Body of pancreas (tissue), 4 donors: Measurements from ENCODE around the gene CAMSAP1. TPM values are rescaled to one million over a fixed set of nuclear protein-coding genes. Genes with fewer than 3 reads are reported as not detected.

Experiments used
- ATAC-seq: fragments of 150-250 bp; one replicate; pipeline ENCODE4 v1.9.1; 2016
- DNase-seq, 4 donors: peaks; one replicate each; pipeline ENCODE4 v3.0.0-alpha.2; 2019
- H3K27ac ChIP-seq, 4 donors: fragments of 200-600 bp; sonication (generic); 1 replicate in 3 of 4; 2 replicates in 1 of 4; pipeline versions ENCODE4 v1.5.1 to v1.6.1; 2016 to 2019; ENCODE audit warnings: mild to moderate bottlenecking in 1 of 4, mixed read lengths in 1 of 4, moderate library complexity in 1 of 4
- H3K27me3 ChIP-seq, 2 donors: fragments of 200-600 bp; sonication (generic); one replicate each; pipeline ENCODE4 v1.6.0; 2016; ENCODE audit warnings: mild to moderate bottlenecking in 1 of 2
- H3K36me3 ChIP-seq, 2 donors: fragments of 200-600 bp; sonication (generic); replicated peaks in 1 of 2; 2 replicates each; pipeline ENCODE4 v1.5.1; 2016; ENCODE audit warnings: low read depth in 2 of 2; ENCODE audit not compliant: insufficient read depth in 1 of 2
- H3K4me1 ChIP-seq: fragments of 200-600 bp; sonication (generic); one replicate; pipeline ENCODE4 v1.6.0; 2016
- H3K4me3 ChIP-seq, 2 donors: fragments of 200-600 bp; sonication (generic); 1 replicate in 1 of 2; 2 replicates in 1 of 2; pipeline ENCODE4 v1.5.1; 2016 to 2019
- H3K9me3 ChIP-seq, 3 donors: fragments of 200-600 bp; sonication (generic); 1 replicate in 2 of 3; 2 replicates in 1 of 3; pipeline ENCODE4 v1.5.1; 2016
- CTCF ChIP-seq, 7 experiments: fragments of 450-650 bp in 4 of 7; fragments of 200-600 bp in 3 of 7; sonication (generic) in 3 of 7; IDR thresholded peaks; one replicate each; pipeline ENCODE4 v1.5.1; 2016 to 2019; ENCODE audit warnings: antibody characterized with exemption in 7 of 7
- POLR2A ChIP-seq, 3 donors: fragments of 450-650 bp; IDR thresholded peaks; one replicate each; pipeline ENCODE4 v1.6.1; 2016; ENCODE audit warnings: antibody characterized with exemption in 3 of 3, mild to moderate bottlenecking in 2 of 3
- WGBS, 2 donors: methylation state at CpG; one replicate each; pipeline ENCODE4 v1.1.5; 2017; 5-methylcytosine and 5-hydroxymethylcytosine counted together
- intact Hi-C: fragments of 100-400 bp; cut with DNase I; formaldehyde crosslinking; loops from one replicate; pipeline ENCODE4 v1.15.1; 2023
- total RNA-seq, 2 donors: library from RNA; depleted of rRNA; stranded (reverse); fragments of >200 nt; gene quantifications; one replicate each; pipeline ENCODE4 v1.1.0, GENCODE V29; 2016

Gene CAMSAP1
- total RNA-seq, 2 donors from 2014 or later, result 14.8 to 30.3 TPM

GRCh38 chr9:135810806-135811575 is 96.4 kb downstream of the CAMSAP1 start:
- WGBS, 2 donors, result 91% methylated on average over 22 to 23 of the region's 23 CpGs
- TF ChIP-seq CTCF (IDR thresholded peaks at IDR 0.05), result no peak
- no peak for TF ChIP-seq POLR2A (IDR thresholded peaks at IDR 0.05)

DNA sequence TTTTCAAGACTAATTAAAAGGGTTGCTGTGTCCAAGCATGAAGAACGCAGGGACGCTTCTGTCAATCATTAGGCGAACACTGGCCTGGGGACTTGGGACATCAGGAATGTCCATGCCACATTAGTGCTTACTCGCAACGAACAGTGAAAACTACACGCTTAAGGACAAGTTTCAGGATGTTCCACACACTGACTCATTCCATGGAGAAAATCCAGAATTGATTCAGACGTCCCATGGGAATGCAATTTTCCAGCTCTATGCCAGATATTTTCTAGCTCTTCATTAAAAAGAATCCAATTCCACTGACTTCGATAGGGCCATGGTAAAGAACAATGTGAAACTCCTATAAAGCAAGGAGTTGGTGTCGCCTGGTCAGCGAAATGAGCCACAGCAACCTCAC is 98.2 kb downstream of the CAMSAP1 start:
- peaks cover 0 to 11% of the 10 kb centered on the region in 2 donors for H3K36me3 ChIP-seq
- no peak overlapping the region for H3K27ac ChIP-seq
- 87 to 89% methylated on average over 10 of the region's 10 CpGs for WGBS, 2 donors
- intact Hi-C loops, result no loop called here
- H3K9me3 ChIP-seq, result no peaks in the 10 kb centered on the region
- no peaks in the 10 kb centered on the region for H3K27me3 ChIP-seq
- ATAC-seq, result no peak
- TF ChIP-seq POLR2A (IDR thresholded peaks at IDR 0.05), result no peak
- no peak for TF ChIP-seq CTCF (IDR thresholded peaks at IDR 0.05)
- no peak overlapping the region for H3K4me3 ChIP-seq
- no peak for DNase-seq
- H3K4me1 ChIP-seq, result no peaks in the 10 kb centered on the region

More at GRCh38 chr9:135810806-135811575, 96.4 kb downstream of the CAMSAP1 start:
- no peaks in the 10 kb centered on the region for H3K4me1 ChIP-seq
- no peak overlapping the region for H3K4me3 ChIP-seq
- no peaks in the 10 kb centered on the region for H3K9me3 ChIP-seq
- intact Hi-C loops, result no loop called here
- H3K36me3 ChIP-seq, result peaks cover 0 to 20% of the 10 kb centered on the region in 2 donors
- H3K27me3 ChIP-seq, result no peaks in the 10 kb centered on the region
- no peak for ATAC-seq
- no peak for DNase-seq
- no peak overlapping the region for H3K27ac ChIP-seq

GRCh38 chr9:135805422-135806022 is 101.8 kb downstream of the CAMSAP1 start:
- WGBS, 2 donors, result 87 to 88% methylated on average over 19 to 22 of the region's 22 CpGs
- no peaks in the 10 kb centered on the region for H3K4me1 ChIP-seq
- ATAC-seq, result no peak
- TF ChIP-seq CTCF (IDR thresholded peaks at IDR 0.05), result no peak
- TF ChIP-seq POLR2A (IDR thresholded peaks at IDR 0.05), result no peak
- no peak overlapping the region for H3K4me3 ChIP-seq
- H3K36me3 ChIP-seq, result peaks cover 0 to 2% of the 10 kb centered on the region in 2 donors
- H3K9me3 ChIP-seq, result no peaks in the 10 kb centered on the region
- no peaks in the 10 kb centered on the region for H3K27me3 ChIP-seq
- DNase-seq, result no peak
- no peak overlapping the region for H3K27ac ChIP-seq
- intact Hi-C loops, result no loop called here

DNA sequence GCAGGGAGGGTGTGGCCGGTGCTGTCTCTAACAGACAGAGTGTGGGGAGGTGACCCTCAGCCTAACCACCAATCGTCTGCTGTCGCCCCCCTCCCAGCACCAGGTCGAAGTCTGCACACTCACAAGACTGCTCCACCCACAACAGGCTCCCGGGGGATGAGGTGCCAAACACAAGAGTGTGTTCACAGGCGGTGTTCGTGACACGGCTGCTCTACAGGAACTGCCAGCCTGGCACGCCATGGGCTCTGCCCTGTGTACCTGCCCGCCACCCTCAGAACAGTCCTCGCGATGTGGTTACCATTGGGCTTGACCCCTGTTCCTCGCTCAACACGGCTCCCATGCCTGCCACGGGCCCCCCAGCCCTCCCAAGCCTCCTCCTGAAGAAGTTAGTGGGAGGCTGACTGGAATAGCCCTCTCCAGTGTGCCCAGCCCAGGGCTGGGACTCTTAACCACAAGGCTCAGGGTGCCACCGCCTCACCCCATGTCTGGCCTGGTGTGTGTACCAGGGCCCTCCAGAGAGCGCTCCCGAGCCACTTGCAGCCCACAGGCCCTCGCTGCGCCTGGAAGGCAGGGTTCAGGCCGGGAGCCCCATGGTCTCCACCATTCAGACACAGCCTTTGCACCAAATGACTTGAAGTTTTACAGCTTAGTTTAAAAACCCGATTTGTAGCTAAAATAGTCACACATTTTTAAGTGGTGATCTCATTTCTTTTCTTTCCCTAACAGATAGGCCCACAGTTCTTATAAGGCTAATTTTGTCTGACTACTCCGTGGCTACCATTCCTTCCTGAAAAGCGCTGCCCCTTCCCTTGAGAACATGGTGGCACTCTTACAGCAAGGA is 102.5 kb downstream of the CAMSAP1 start:
- no peaks in the 10 kb centered on the region for H3K4me1 ChIP-seq
- TF ChIP-seq POLR2A (IDR thresholded peaks at IDR 0.05), result no peak
- TF ChIP-seq CTCF (IDR thresholded peaks at IDR 0.05), result no peak
- intact Hi-C loops, result no loop called here
- H3K27me3 ChIP-seq, result no peaks in the 10 kb centered on the region
- no peak overlapping the region for H3K27ac ChIP-seq
- H3K4me3 ChIP-seq, result no peak overlapping the region
- ATAC-seq, result no peak
- WGBS, 2 donors, result 85% methylated on average over 7 to 24 of the region's 24 CpGs
- no peaks in the 10 kb centered on the region for H3K36me3 ChIP-seq
- no peaks in the 10 kb centered on the region for H3K9me3 ChIP-seq
- no peak for DNase-seq
